Measurements from ENCODE around the gene HKDC1. TPM values are rescaled to one million over a fixed set of nuclear protein-coding genes. Genes with fewer than 3 reads are reported as not detected.

HKDC1 gene
- total and polyA plus RNA-seq, 2 experiments from 2014 or later: 0.32 to 0.33 TPM

- Histone ChIP-seq H3K4me2 (ENCODE audit: unreplicated experiment) (no peak overlapping the region), H3K27me3 (replicated peaks; ENCODE audit: insufficient read depth) (peaks cover 7% of the 10 kb centered on the region; the same call in 1 of the 2 replicates), H3K4me1 (ENCODE audit: insufficient read depth) (no peaks in the 10 kb centered on the region), H3K27ac (no peak overlapping the region), H3K36me3 (ENCODE audit: low read depth) (no peaks in the 10 kb centered on the region), H3F3A (ENCODE audit: insufficient read depth) (no peaks in the 10 kb centered on the region), H3K9ac (no peak overlapping the region), H3K4me3 (no peak overlapping the region), H2AFZ (no peak overlapping the region), H3K9me3 (ENCODE audit: low read depth) (no peaks in the 10 kb centered on the region), H3K9me2 (ENCODE audit: insufficient read depth) (no peaks in the 10 kb centered on the region), H3K79me2 (ENCODE audit: insufficient read depth) (no peaks in the 10 kb centered on the region), H4K20me1 (ENCODE audit: insufficient read depth) (no peaks in the 10 kb centered on the region)
- no peak for DNase-seq
- in situ Hi-C loops (cut with MboI): no loop called here
- no peak for TF ChIP-seq EZH2phosphoT487 (IDR thresholded peaks at IDR 0.05; ENCODE audit: insufficient read depth, low read depth)
- no peak for TF ChIP-seq EZH2 (IDR thresholded peaks at IDR 0.05; ENCODE audit: insufficient read depth, poor library complexity, severe bottlenecking)
- WGBS, 2 experiments (ENCODE audit: low coverage in 1 of 2, low lambda C conversion rate in 2 of 2, missing lambda C conversion rate in 2 of 2): 68 to 71% methylated on average over 4 of the region's 4 CpGs
These were observed 70.9 kb downstream of the HKDC1 start for GRCh38 chr10:69290993-69291392.

GRCh38 chr10:69292459-69292858 lies 72.3 kb downstream of the HKDC1 start:
- H2AFZ ChIP-seq: no peak overlapping the region
- no peak for DNase-seq
- H3K36me3 ChIP-seq (ENCODE audit: low read depth): no peaks in the 10 kb centered on the region
- H4K20me1 ChIP-seq (ENCODE audit: insufficient read depth): no peaks in the 10 kb centered on the region
- no peaks in the 10 kb centered on the region for H3K4me1 ChIP-seq (ENCODE audit: insufficient read depth)
- H3K27me3 ChIP-seq (replicated peaks; ENCODE audit: insufficient read depth): peaks cover 7% of the 10 kb centered on the region; the same call in 1 of the 2 replicates
- WGBS, 2 experiments (ENCODE audit: low coverage in 1 of 2, low lambda C conversion rate in 2 of 2, missing lambda C conversion rate in 2 of 2): 21 to 27% methylated on average over 3 of the region's 3 CpGs
- H3K9me2 ChIP-seq (ENCODE audit: insufficient read depth): no peaks in the 10 kb centered on the region
- no peaks in the 10 kb centered on the region for H3F3A ChIP-seq (ENCODE audit: insufficient read depth)
- no peaks in the 10 kb centered on the region for H3K9me3 ChIP-seq (ENCODE audit: low read depth)
- H3K79me2 ChIP-seq (ENCODE audit: insufficient read depth): no peaks in the 10 kb centered on the region
- no peak overlapping the region for H3K9ac ChIP-seq
- in situ Hi-C loops (cut with MboI): no loop called here
- no peak overlapping the region for H3K27ac ChIP-seq
- no peak overlapping the region for H3K4me2 ChIP-seq (ENCODE audit: unreplicated experiment)
- no peak for TF ChIP-seq EZH2phosphoT487 (IDR thresholded peaks at IDR 0.05; ENCODE audit: insufficient read depth, low read depth)
- H3K4me3 ChIP-seq: no peak overlapping the region

DNA sequence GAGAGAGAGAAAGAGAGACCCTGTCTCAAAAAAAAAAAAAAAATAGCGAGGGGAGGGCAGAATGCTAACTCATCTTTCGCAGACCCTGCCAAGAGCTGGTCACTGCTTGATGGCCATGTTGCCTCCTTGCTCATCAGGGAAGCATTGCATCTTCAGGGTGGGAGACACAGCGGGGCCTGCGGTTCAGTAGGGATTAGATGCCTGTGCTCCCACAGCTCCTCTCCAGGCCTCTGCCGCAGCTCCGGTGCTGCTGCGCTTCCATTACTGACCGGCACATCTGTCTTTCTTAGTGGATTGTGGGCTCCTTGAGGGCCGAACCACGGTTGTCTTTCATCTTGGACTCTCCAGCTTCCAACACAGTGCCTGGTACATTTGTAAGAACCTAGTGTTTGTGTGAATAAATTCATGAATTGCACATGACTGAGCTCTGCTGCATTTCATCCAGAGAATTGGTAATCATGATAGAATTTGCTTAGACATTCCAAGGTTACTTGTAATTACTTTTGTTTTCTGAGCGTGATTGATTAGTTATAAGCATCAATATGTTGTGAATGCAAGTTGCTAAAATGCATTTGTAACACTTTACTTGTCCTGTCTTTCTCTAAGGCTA lies 75.0 kb downstream of the HKDC1 start:
- H3K4me2 ChIP-seq (ENCODE audit: unreplicated experiment): no peak overlapping the region
- peak; percentile 34 for DNase-seq
- H3K36me3 ChIP-seq (ENCODE audit: low read depth): no peaks in the 10 kb centered on the region
- H3K4me1 ChIP-seq (ENCODE audit: insufficient read depth): no peaks in the 10 kb centered on the region
- H3K9me3 ChIP-seq (ENCODE audit: low read depth): no peaks in the 10 kb centered on the region
- H3F3A ChIP-seq (ENCODE audit: insufficient read depth): no peaks in the 10 kb centered on the region
- in situ Hi-C loops (cut with MboI): no loop called here
- H4K20me1 ChIP-seq (ENCODE audit: insufficient read depth): no peaks in the 10 kb centered on the region
- H3K79me2 ChIP-seq (ENCODE audit: insufficient read depth): no peaks in the 10 kb centered on the region
- H3K27me3 ChIP-seq (replicated peaks; ENCODE audit: insufficient read depth): peaks cover 7% of the 10 kb centered on the region; the same call in 1 of the 2 replicates
- H3K27ac ChIP-seq: no peak overlapping the region
- 68 to 72% methylated on average over 11 of the region's 11 CpGs for WGBS, 2 experiments (ENCODE audit: low coverage in 1 of 2, low lambda C conversion rate in 2 of 2, missing lambda C conversion rate in 2 of 2)
- no peaks in the 10 kb centered on the region for H3K9me2 ChIP-seq (ENCODE audit: insufficient read depth)
- H3K9ac ChIP-seq: no peak overlapping the region
- H2AFZ ChIP-seq: no peak overlapping the region
- TF ChIP-seq EZH2 (IDR thresholded peaks at IDR 0.05; ENCODE audit: insufficient read depth, poor library complexity, severe bottlenecking): no peak
- H3K4me3 ChIP-seq: no peak overlapping the region

- in situ Hi-C loops (cut with MboI): no loop called here
- H3K4me1 ChIP-seq (ENCODE audit: insufficient read depth): no peaks in the 10 kb centered on the region
- no peaks in the 10 kb centered on the region for H3K79me2 ChIP-seq (ENCODE audit: insufficient read depth)
- no peak overlapping the region for H3K9ac ChIP-seq
- H4K20me1 ChIP-seq (ENCODE audit: insufficient read depth): no peaks in the 10 kb centered on the region
- DNase-seq: peak; percentile 57
- WGBS, 2 experiments (ENCODE audit: low coverage in 1 of 2, low lambda C conversion rate in 2 of 2, missing lambda C conversion rate in 2 of 2): 71 to 73% methylated on average over 3 of the region's 3 CpGs
- H3K27me3 ChIP-seq (replicated peaks; ENCODE audit: insufficient read depth): no peaks in the 10 kb centered on the region
- no peak overlapping the region for H3K4me3 ChIP-seq
- TF ChIP-seq EZH2phosphoT487 (IDR thresholded peaks at IDR 0.05; ENCODE audit: insufficient read depth, low read depth) (no peak), EZH2 (IDR thresholded peaks at IDR 0.05; ENCODE audit: insufficient read depth, poor library complexity, severe bottlenecking) (no peak)
- no peaks in the 10 kb centered on the region for H3F3A ChIP-seq (ENCODE audit: insufficient read depth)
- no peaks in the 10 kb centered on the region for H3K9me2 ChIP-seq (ENCODE audit: insufficient read depth)
- no peaks in the 10 kb centered on the region for H3K36me3 ChIP-seq (ENCODE audit: low read depth)
- H3K9me3 ChIP-seq (ENCODE audit: low read depth): no peaks in the 10 kb centered on the region
- H2AFZ ChIP-seq: no peak overlapping the region
- no peak overlapping the region for H3K27ac ChIP-seq
- no peak overlapping the region for H3K4me2 ChIP-seq (ENCODE audit: unreplicated experiment)
These were observed 83.5 kb downstream of the HKDC1 start for GRCh38 chr10:69303632-69304051.

GRCh38 chr10:69306421-69306820 lies 86.3 kb downstream of the HKDC1 start:
- Histone ChIP-seq H3K9ac (no peak overlapping the region), H3K9me2 (ENCODE audit: insufficient read depth) (no peaks in the 10 kb centered on the region), H2AFZ (no peak overlapping the region), H3K4me1 (ENCODE audit: insufficient read depth) (no peaks in the 10 kb centered on the region), H3K79me2 (ENCODE audit: insufficient read depth) (no peaks in the 10 kb centered on the region), H3K27me3 (replicated peaks; ENCODE audit: insufficient read depth) (no peaks in the 10 kb centered on the region), H3K27ac (no peak overlapping the region), H3F3A (ENCODE audit: insufficient read depth) (no peaks in the 10 kb centered on the region), H3K36me3 (ENCODE audit: low read depth) (no peaks in the 10 kb centered on the region), H3K4me3 (no peak overlapping the region), H3K9me3 (ENCODE audit: low read depth) (no peaks in the 10 kb centered on the region), H3K4me2 (ENCODE audit: unreplicated experiment) (no peak overlapping the region), H4K20me1 (ENCODE audit: insufficient read depth) (no peaks in the 10 kb centered on the region)
- no peak for DNase-seq
- TF ChIP-seq EZH2 (IDR thresholded peaks at IDR 0.05; ENCODE audit: insufficient read depth, poor library complexity, severe bottlenecking): no peak
- WGBS, 2 experiments (ENCODE audit: low coverage in 1 of 2, low lambda C conversion rate in 2 of 2, missing lambda C conversion rate in 2 of 2): 76 to 77% methylated on average over 2 of the region's 2 CpGs
- in situ Hi-C loops (cut with MboI): no loop called here

All from GM23248 (cell line).